Body of pancreas (tissue), 4 donors: ENCODE data around the gene PCDHB6.

ENCODE experiments used
- POLR2A ChIP-seq, 3 donors: fragments of 450-650 bp; IDR thresholded peaks; one replicate each; pipeline ENCODE4 v1.6.1; 2016; ENCODE audit warnings: antibody characterized with exemption in 3 of 3, mild to moderate bottlenecking in 2 of 3
- TF ChIP-seq, protein P1 (sequence below), 7 experiments: fragments of 450-650 bp in 4 of 7; fragments of 200-600 bp in 3 of 7; sonication (generic) in 3 of 7; IDR thresholded peaks; one replicate each; pipeline ENCODE4 v1.5.1; 2016 to 2019; ENCODE audit warnings: antibody characterized with exemption in 7 of 7

- TF ChIP-seq, protein P1, sequence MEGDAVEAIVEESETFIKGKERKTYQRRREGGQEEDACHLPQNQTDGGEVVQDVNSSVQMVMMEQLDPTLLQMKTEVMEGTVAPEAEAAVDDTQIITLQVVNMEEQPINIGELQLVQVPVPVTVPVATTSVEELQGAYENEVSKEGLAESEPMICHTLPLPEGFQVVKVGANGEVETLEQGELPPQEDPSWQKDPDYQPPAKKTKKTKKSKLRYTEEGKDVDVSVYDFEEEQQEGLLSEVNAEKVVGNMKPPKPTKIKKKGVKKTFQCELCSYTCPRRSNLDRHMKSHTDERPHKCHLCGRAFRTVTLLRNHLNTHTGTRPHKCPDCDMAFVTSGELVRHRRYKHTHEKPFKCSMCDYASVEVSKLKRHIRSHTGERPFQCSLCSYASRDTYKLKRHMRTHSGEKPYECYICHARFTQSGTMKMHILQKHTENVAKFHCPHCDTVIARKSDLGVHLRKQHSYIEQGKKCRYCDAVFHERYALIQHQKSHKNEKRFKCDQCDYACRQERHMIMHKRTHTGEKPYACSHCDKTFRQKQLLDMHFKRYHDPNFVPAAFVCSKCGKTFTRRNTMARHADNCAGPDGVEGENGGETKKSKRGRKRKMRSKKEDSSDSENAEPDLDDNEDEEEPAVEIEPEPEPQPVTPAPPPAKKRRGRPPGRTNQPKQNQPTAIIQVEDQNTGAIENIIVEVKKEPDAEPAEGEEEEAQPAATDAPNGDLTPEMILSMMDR (IDR thresholded peaks at IDR 0.05) = no peak
- TF ChIP-seq POLR2A (IDR thresholded peaks at IDR 0.05) = peak in 1 of 3 donors; percentile 11
Observed at GRCh38 chr5:141121985-141122384, 27.9 kb upstream of the PCDHB6 start.
